GM15510 (cell line): Measurements from ENCODE around the gene PRKCQ.

Experiments used
- POLR2A ChIP-seq: IDR thresholded peaks from 3 replicates; pipeline ENCODE4 v1.6.1; 2011; ENCODE audit warnings: borderline replicate concordance; ENCODE audit not compliant: insufficient read length; ENCODE audit errors: extremely low read depth

Gene PRKCQ

DNA sequence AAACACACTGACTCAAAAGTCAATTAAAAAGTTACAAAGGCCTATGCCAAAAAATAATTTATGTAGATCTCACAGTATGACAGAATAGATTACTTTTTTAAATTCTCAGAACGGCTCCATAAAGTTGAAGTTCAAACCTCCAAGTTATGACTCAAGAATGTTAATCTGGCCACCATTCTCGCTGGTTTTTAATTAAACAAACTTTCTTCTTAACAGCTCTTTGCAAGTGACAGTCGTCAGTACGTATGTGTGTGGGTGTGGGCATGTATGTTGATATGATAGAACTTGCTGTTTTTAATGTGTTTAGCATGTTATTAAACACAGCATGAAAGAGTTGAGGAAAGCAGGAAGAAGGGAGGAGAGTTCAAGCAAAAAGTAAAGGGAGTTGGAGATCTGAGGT is 18.5 kb downstream of the PRKCQ start:
- TF ChIP-seq POLR2A: no peak

DNA sequence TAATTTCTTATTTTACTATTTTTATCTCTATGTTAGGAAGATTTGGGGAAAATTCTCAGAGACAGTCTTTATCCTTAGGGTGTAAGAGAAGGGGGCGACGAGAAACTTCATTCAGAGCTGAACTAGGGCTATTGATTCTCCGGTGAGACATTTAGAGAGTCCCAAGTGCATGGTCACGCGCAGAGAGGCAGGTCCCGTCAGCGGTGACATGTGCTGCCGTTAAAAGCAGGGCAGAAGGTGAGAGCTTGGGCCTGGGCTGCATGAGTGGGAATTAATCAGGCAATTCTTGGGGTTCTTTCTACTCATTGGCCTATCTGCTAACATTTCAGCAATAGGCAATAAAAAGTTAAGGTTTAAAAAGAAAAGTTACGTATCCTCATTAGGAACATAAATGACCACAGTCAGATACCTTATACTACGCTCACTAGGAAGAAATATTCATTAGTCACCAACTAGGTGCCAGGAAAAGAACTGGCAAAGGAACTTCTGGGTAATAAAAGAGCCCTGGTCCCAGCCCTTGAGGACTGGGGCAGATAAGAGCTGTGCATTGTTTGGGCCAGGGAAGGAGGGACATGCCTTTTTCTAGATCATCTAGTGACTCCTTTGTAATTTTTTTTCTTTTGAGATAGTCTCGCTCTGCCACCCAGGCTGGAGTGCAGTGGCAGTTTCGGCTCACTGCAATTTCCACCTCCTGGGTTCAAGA is 21.2 kb downstream of the PRKCQ start:
- no peak for TF ChIP-seq POLR2A

DNA sequence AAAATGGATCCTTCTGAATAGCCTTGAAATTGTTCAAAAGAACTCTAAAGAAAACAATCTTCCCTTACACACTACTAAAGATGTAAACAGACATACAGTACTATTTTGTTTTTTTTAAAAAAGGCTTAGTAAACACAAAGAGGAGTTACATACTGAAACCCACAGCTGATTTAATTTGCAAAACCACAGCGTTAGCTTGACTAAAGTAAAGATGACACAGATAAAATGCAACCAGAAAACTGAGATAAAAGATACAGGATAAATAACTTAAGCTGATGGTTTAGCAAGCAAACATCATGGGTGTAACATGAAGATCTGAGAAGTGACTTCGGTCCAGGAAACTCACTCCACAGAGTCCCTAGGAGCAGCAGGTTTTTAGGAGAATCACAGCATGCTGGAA is 21.8 kb downstream of the PRKCQ start:
- TF ChIP-seq POLR2A: no peak

DNA sequence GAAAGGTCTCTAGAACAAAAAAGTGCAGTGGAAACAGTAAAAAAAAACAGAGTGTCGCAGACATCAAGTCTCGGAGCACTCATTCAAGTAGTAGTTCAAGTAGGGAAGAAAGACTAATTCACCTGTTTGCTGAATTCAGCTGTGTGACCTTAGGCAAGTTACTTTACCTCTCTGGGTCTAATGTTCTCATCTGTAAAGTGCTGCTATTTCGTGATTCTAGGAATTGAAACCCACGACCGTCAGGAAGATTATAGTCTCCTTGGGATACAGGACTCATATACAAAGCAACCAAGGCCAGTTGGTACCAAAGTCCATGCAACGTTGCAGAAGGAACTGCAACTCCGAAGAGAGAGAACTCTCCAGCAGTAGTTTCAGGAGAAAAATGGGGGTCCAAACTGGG is 26.1 kb downstream of the PRKCQ start:
- no peak for TF ChIP-seq POLR2A

DNA sequence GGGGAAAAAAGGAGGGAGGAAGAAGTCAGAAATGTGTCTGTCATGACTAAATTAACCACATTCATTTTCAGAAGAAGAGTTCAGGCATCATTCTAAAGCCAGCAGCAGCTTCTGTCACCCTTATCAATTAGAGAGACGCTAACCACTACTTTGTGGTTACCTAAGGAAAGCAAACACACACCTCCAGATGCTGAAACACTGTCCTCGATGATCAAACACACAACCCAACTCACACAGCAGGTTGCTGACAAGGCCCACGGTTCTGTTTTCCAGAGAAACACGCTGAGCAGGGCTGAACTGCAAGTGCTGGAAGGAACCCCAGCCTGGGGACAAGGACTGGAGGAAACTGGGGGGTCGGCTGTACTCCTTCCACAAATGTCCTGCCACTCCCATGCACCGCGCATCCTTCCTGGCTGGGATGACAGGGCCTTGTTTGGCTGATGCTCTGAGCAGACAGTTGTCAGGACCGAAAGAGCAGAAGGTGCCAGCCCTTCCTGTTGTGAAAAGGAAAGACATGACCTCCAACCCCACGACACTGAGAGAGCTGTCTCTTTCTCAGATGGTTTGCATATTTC is 36.6 kb downstream of the PRKCQ start:
- TF ChIP-seq POLR2A: no peak

DNA sequence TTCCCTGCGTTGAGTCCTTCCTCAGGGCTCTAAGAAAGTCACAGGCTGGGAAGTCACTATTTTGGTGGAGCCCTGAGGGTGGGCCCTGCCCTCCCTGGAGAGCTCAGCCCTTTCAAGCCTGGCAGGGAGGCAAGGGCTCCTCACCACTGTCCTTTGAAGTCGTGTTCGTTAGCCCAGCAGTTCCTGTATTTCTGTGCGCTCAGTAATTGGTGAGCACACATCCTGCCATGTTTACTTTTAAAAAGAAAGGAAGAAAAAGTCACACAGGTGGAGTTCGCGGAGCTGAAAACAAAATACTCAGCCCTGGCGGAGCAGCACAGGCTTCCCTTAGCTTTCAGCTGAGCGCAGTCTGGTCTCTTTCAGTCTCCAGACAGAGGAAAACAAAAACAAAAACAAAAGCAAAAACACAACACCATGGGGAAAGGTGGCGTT is 37.1 kb downstream of the PRKCQ start:
- TF ChIP-seq POLR2A: no peak

DNA sequence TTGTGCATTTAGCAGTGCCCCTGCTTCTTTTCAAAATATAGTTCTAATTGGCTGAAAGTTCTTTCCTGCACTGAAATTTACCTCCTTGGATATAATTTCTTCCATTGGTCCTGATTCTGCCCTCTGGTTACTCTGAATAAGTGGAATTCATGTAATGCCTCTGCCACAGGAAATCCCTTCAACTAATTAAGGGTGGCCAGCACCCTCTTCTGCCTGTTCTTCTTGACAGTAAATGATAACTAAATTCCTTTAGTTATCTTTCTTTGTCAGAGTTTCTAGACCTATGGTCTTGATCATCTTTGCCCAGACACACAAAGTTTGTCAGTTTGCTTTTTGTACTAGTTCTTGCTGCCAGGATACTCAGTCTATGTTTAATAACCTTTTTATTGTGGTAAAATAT is 40.2 kb downstream of the PRKCQ start:
- TF ChIP-seq POLR2A: no peak

DNA sequence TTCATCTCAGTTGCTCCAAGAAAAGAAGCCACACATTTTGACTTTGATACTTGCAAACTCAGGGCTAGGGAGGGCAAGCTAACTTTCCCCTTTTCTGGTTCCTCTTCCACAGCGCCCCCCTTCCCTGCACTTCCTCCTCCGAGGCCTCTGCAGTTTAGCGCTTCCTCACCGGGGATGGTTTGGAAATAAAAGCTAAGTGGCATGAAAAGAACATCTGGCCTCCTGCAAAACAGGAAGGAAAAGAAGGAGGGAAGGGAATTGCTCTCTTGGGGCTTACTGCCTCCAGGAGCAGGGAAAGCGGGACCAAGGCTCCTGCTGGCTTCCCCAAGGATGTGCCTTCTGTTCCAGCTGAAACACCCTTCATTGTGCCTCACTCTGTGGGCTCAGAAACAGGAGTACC is 42.3 kb downstream of the PRKCQ start:
- TF ChIP-seq POLR2A: no peak

DNA sequence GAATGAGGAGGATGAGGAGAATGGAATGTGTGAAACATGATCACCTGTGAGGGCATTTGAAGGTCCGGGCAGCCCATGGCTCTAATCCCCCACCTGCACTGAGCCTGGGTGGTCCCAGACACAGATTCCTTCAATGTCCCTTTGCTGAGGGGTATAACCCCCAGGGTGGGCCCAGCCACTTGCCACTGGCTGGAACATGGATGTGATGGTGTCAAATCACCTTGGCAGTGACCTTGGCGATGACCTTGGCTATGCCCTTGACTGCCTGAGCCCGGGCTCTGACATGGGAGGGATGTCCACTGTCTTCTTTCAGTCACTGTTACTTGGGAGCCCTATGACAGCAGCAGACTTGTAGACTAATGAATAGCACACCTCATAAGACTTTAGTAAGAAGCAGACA is 44.0 kb downstream of the PRKCQ start:
- TF ChIP-seq POLR2A: no peak

DNA sequence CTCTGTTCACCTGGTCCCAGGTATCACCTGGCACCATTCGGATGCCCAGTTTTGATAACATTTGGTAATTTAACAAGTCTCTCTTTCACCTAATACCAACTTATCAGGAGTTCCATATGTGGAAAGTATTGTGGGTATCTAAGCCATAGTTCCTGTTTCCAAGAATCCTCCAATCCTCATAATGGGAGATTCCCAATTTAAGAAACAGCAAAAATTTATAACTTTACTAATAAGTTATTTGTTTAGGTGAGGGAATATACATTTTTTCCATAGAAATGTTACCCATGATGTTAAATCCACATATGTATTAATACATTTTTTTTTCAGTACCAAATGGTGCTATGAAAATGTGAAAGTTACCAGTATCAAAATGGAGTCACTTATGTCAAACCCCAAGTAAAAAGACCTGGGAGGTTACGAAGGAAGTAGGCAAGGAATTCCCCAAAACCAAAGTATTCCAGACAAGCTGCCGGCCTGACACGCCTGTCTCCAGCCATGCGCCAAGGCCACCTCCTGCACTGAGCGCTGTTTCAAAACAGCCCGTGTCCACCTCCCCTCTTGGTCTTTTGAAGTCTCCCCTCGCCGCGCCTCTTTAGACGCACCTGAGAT is 44.8 kb downstream of the PRKCQ start:
- TF ChIP-seq POLR2A: no peak

DNA sequence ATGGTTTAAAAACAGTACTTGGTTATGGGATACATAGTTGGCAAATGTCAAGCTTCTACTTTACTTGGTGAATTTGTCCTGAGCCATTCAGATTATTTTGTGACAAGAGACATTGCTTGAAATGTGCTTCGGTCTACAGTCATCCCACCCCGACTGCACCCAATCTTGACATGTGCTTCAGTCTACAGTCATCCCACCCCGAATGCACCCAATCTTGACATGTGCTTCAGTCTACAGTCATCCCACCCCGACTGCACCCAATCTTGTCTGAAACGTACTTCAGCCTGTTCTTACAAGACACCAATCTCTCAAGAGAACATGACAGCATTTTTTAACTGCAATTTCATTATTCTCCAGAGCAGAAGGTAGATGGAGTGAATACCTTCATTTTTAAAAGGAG is 47.8 kb downstream of the PRKCQ start:
- no peak for TF ChIP-seq POLR2A

DNA sequence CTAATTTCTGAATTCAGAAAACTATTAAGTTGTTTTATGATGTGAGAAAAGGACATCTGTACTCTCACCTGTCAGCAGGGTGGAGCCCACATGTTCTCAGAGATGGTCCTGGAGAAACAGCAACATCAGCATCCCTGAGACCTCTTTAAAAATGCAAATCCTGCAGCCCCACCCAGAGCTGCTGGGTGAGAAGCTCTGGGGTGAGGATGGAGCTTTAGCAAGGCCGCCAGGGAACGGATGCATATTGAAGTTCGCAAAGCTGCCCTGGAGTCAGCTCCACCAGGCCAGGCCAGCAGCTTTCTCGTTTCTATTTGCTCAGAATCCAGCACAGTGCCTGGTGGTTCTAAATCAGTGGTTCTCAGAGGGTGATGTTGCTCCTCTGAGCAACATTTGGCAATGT is 49.1 kb downstream of the PRKCQ start:
- TF ChIP-seq POLR2A: no peak

DNA sequence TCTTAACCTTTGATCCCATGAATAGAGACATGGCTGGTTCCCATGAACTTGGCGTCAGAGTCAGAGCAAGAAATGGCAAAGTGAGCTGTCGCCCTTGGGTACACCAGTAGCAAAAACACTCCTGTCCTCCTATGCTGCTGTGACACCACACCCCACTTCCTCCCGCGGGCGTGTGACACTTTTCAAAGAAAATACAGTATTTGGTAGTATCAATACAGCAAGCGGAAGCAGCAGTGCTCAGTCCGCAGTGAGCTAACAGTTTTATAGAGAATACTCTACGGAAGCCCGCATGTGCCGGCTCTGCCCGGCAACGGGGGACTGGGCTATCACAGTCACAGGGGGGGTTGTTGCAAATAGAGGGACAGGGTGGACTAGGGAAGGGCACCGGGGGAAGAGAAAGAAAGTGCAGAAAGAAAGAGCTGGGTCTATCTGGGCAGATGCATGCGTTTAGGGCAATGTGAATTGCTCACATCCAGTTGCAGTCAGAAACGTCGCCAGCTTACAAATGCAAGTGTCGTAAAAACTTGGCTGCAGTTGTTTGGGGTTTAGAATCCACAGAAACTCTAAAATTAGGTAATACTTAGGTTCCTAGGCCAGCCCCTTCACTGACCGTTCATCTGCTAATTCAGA is 49.8 kb downstream of the PRKCQ start:
- no peak for TF ChIP-seq POLR2A

DNA sequence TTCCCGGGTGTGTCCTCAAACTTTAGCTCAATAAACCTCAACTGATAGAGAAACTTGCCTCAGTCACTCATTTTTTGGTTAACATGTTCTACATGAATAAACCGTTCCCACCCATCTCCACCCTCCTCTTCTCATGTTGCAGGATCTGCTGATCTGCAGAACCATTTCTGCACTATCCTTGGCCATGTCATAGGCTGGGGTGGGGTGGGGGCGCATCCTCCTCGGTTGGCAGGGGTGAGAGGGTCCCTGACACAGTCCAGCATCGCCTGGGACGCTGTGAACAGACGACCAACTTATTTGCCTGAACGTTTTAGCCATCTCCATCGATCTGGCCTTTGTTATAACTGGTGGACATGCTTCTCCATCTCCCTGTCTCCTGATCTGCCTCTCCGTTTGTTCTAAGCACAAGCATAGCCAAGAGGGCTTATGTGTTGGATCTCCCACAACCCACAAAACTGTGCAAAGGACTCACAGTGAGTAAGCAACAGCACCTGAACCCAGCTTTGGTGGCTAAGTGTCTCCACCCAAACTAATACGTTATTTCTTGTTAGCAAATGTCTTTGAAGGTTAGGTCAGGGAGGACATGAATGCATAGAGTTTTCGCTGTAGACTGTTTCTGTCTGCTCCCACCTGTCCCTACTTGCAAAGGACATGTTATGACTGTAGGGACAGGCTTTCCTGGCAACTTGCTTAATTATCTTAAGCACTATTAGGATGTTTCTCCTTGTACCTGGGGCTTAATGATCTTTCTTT is 51.7 kb downstream of the PRKCQ start:
- TF ChIP-seq POLR2A: no peak

DNA sequence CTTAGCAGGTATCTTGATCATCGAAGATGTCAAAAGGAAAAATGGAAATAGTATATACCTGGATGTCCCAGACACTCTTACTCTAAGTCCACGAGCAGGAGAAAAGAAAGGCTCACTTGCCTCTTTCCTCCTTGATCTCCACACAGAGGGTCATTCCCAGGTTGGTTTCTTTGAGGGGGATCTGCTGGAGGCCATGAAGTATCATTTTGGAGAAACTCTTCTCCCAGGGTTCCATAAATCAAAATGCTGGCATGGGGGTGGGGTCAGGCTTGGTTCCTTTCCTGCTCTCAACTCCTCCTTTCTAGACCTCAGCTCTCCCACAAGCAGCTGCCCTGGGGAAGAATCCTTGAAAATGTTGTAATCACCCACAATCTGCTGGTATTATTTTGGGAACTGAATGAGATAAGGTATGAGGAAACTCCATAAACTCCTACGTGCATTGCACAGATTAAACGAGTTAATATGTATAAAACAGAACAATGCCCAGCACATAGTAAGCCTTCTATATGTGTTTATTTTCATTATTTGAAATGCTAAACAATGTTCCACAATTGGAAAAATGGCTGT is 54.4 kb downstream of the PRKCQ start:
- TF ChIP-seq POLR2A: no peak
